ENCODE data around the gene SERGEF. TPM values are rescaled to one million over a fixed set of nuclear protein-coding genes. Genes with fewer than 3 reads are reported as not detected.
A peak's percentile ranks its signal among the peaks of the same experiment; 100 is the strongest.

The SERGEF gene
- total and polyA plus RNA-seq, 8 donors = 16.2 to 26.1 (median 19.7) TPM

DNA sequence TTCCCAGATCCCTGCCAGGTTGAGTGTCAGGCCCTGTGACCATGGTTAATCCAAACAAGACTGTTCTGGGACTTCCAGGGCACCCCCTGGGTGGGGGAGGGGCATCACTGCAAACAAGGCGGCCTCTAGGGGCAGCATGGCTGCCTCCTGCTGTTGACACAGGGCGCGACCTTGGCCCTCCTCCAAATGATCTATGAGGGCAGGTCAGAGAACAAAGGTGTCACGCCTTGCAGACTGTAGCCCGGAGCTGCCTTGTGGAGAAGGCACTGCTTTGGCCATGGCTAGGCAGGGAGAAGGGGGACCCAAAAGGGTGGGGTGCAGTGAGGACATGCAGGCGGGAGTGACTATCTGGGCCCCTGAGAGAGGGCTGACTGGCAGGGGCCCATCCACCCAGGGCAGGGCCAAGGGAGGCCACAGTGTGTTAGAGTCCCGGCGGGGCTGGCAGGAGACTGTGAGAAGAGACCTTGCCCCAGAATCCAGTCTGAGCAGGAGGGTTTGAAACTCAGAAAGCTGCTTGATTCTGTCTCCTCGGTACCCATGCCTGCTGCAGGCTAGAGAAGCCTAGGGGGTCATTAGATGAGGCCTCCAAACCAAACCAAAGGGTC, 242.7 kb downstream of the SERGEF start:
- DNase-seq (peak in 1 of 4 donors; percentile 60), ATAC-seq (no peak)
- intact Hi-C loops (cut with DNase I) = no loop called here

DNA sequence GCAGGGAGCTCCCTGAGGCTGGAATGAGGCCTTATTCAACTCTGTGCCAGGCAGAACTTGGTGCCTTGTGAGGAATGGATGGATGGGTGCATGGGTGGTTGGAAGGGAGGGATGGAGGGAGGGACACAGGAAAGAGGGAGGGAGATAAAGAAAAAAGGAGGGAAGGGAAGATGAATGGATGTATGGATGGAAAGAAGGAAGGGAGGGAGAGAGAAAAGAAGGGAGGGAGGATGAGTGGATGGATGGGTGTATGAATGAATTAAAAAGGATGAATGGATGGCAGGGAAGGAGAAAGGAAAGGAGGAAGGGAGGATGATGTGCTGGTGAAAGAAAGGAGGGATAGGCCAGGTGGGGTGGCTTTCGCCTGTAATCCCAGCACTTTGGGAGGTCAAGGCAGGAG, 243.6 kb downstream of the SERGEF start:
- Histone ChIP-seq H3K4me3 (no peak overlapping the region), H3K4me1 (no peaks in the 10 kb centered on the region), H3K27ac (no peak overlapping the region), H3K9me3 (no peaks in the 10 kb centered on the region), H3K36me3 (no peaks in the 10 kb centered on the region), H3K27me3 (no peaks in the 10 kb centered on the region)
- TF ChIP-seq, protein P1, sequence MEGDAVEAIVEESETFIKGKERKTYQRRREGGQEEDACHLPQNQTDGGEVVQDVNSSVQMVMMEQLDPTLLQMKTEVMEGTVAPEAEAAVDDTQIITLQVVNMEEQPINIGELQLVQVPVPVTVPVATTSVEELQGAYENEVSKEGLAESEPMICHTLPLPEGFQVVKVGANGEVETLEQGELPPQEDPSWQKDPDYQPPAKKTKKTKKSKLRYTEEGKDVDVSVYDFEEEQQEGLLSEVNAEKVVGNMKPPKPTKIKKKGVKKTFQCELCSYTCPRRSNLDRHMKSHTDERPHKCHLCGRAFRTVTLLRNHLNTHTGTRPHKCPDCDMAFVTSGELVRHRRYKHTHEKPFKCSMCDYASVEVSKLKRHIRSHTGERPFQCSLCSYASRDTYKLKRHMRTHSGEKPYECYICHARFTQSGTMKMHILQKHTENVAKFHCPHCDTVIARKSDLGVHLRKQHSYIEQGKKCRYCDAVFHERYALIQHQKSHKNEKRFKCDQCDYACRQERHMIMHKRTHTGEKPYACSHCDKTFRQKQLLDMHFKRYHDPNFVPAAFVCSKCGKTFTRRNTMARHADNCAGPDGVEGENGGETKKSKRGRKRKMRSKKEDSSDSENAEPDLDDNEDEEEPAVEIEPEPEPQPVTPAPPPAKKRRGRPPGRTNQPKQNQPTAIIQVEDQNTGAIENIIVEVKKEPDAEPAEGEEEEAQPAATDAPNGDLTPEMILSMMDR (IDR thresholded peaks at IDR 0.05) = no peak
- no peak for ATAC-seq
- intact Hi-C loops (cut with DNase I) = loop anchor here in 1 of 2 donors (10.0 kb wide), 1 partner anchor 206 kb away; no protein-coding TSS in a partner anchor
- no peak for DNase-seq

More for the DNA sequence above, 242.7 kb downstream of the SERGEF start:
- H3K4me3 ChIP-seq = no peak overlapping the region
- H3K4me1 ChIP-seq = no peaks in the 10 kb centered on the region
- H3K27ac ChIP-seq = no peak overlapping the region
- no peaks in the 10 kb centered on the region for H3K36me3 ChIP-seq
- H3K9me3 ChIP-seq = no peaks in the 10 kb centered on the region
- H3K27me3 ChIP-seq = no peaks in the 10 kb centered on the region
- TF ChIP-seq, protein P1 (IDR thresholded peaks at IDR 0.05) = no peak

DNA sequence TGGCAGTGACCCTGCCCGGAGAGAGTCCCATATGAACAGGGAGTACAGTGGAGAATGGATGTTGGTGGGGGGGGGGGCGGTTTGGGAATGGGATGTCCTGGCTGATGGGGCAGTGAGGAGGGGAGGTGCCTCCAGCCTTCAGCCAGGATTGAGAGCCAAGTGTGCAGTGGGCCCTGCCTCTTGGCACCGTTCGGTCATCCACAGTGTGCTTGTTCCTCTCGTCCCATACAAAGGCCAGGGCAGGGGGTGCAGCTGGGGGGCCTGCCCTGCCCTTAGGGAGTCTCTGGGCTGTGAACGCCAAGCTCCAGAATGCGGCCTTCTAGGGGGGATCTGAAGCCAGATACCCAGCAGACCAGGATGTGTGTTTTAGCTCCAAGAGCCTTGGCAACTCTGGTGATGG, 244.3 kb downstream of the SERGEF start:
- H3K27me3 ChIP-seq = no peaks in the 10 kb centered on the region
- intact Hi-C loops (cut with DNase I) = loop anchor here in 1 of 2 donors (10.0 kb wide), 1 partner anchor 206 kb away; no protein-coding TSS in a partner anchor
- TF ChIP-seq, protein P1 (IDR thresholded peaks at IDR 0.05) = no peak
- H3K4me1 ChIP-seq = no peaks in the 10 kb centered on the region
- no peak overlapping the region for H3K27ac ChIP-seq
- DNase-seq (peak in 1 of 4 donors; percentile 56), ATAC-seq (no peak)
- no peak overlapping the region for H3K4me3 ChIP-seq
- H3K9me3 ChIP-seq = no peaks in the 10 kb centered on the region
- no peaks in the 10 kb centered on the region for H3K36me3 ChIP-seq

DNA sequence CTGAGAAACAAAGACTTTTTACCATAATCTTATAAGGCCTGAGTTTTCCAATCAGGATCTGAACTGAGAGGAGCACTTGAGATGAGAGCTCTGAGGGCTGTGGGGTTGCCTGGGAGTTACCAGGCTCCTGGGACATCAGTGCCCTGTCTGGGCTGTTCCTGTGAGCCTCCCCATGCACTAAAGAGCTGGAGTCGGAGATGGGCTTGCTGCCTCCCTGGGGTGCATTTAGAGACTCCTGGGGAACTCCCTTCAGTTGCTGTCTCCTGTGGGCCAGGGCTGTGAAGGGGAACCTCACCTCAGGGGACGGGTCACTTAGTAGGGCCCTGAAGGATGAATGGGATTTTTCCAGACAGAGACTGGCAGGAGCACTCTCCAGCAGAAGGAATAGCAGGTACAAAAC, 244.9 kb downstream of the SERGEF start:
- no peak overlapping the region for H3K27ac ChIP-seq
- H3K36me3 ChIP-seq = no peaks in the 10 kb centered on the region
- TF ChIP-seq, protein P1 (IDR thresholded peaks at IDR 0.05) = no peak
- H3K4me3 ChIP-seq = no peak overlapping the region
- intact Hi-C loops (cut with DNase I) = loop anchor here in 1 of 2 donors (10.0 kb wide), 1 partner anchor 207 kb away; no protein-coding TSS in a partner anchor
- DNase-seq (no peak), ATAC-seq (no peak)
- no peaks in the 10 kb centered on the region for H3K9me3 ChIP-seq
- H3K4me1 ChIP-seq = no peaks in the 10 kb centered on the region
- H3K27me3 ChIP-seq = no peaks in the 10 kb centered on the region

DNA sequence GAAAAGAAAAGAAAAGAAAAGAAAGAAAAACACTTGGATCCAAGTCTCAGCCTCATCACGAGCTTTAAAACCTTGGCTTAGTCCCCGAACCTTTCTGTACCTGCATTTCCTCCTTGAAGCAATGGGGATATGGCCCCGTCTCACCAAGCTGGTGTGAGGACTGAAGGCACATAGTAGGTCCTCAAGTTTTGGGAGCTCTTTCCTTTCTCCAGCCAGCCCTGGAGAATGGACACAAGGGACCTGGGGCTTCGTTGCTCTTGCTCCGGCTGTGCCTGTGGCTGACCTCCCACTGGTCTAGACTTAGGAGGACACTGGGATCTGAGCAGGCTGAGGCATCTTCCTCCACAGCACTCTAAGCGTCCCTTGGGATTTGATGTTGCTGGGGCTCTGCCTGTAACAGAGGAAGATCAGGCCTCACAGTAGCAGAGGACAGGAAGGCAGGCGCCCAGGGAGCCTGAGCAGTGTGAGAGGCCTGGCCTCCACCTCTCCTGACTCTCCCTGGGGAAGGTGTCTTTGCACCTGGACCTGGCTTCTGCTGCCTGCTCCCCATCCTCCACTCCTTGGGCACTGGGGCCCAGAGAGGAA, 245.5 kb downstream of the SERGEF start:
- no peak for ATAC-seq
- H3K36me3 ChIP-seq = no peaks in the 10 kb centered on the region
- H3K4me3 ChIP-seq = no peak overlapping the region
- no peak overlapping the region for H3K27ac ChIP-seq
- no peaks in the 10 kb centered on the region for H3K4me1 ChIP-seq
- TF ChIP-seq, protein P1 (IDR thresholded peaks at IDR 0.05) = no peak
- intact Hi-C loops (cut with DNase I) = loop anchor here in 1 of 2 donors (10.0 kb wide), 1 partner anchor 207 kb away; no protein-coding TSS in a partner anchor
- H3K9me3 ChIP-seq = no peaks in the 10 kb centered on the region
- DNase-seq = no peak
- no peaks in the 10 kb centered on the region for H3K27me3 ChIP-seq

All from left lung (tissue), 10 donors.